ENCODE measurements around the gene MAD2L1BP.

Gene MAD2L1BP

DNA sequence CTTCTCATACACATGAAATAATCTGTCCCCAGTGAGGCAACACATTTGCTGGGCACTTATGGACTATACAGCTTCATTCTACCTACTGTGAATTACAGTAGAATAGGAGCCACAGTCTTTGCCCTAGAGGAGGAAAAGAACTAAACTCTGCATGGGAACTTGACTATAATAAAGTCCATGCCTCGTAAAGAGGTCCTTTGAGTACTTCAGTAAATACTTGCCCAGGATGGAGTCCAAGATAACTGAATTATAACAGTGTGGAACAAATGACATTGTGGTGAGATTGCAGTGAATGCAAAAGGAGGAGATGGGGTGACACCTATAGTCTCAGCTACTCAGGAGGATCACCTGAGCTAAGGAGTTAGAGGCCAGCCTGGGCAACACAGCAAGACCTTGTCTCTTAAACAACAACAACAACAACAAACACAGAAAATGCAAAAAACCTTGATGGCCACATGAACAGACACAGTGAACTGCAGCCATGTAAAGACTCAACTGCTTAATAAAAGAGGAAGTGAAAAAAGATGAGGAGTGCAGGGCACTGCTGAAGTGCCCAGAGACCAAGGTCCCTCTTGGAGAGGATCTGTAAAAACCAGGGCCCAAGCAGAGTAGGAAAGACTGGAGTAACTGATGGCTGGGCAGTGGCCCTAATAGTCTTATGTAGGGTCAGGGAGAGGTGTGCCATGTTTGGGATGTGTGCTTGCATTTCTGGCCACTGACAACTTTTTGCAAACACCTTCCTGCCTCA, 48.2 kb downstream of the MAD2L1BP start:
- DNase-seq (ENCODE audit: low read depth, low spot score), result no peak

GRCh38 chr6:43687079-43687436, 51.4 kb downstream of the MAD2L1BP start:
- no peak for DNase-seq (ENCODE audit: low read depth, low spot score)

DNA sequence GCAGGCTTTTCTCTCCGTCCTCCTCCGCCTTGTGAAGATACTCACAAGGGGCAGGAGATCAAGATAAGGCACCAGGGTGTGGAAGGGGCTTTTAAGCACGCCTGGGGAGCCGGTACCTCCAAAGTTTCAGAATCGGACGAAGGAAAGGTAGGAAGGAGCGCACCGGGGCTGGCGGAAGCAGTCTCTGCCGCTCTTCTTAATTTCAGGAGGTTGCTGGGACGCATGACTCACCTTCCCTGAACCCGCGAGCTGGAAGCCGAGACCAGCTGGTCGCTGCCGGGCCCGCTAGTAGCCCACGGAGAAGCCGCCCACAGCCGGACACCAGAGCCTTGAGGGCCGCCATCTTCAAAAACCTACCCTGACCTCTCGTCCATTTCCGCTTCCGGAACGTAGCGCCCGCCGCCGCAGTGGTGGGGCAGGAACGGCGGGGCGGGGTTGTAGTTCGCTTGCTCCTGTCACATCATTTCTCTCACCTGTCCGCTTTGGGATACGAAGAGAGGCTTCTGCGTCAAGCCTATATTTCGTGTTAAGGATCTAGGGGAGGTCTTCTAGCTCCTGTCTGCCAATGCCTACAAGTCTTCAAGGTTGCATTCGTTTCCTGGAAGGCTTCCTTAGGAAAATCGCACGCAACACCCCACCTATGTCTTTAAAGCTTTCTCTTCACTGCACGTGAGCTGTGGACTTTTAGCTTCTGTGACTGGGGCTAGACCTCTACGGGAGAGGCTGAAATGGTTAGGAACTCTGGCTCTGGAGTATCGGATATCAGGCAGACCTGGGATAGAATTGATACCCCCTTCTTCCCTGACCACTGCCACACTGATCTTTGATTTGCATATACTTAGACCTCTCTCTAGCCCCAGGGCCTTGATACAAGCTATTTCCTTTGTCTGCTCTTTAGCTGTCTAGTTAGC, 52.1 kb downstream of the MAD2L1BP start, which contains the start of gene MRPS18A:
TSS of gene MRPS18A (minus strand) at position 355 of the 911 bp plus-strand sequence. CDS start at position 343, 12 bp downstream.
- no peak for DNase-seq (ENCODE audit: low read depth, low spot score)

- DNase-seq (ENCODE audit: low read depth, low spot score), result no peak
Measured at GRCh38 chr6:43689421-43689820, 53.8 kb downstream of the MAD2L1BP start.

All from iPS DF 19.7 (cell line).